ENCODE data around the gene TFAP2E. TPM values are rescaled to one million over a fixed set of nuclear protein-coding genes. Genes with fewer than 3 reads are reported as not detected.

The TFAP2E gene
- total RNA-seq, 1 experiment from 2014 or later: 6.1 TPM

GRCh38 chr1:35557611-35558373, 15.3 kb upstream of the TFAP2E start, which contains the start of gene NCDN (continued):
- TF ChIP-seq YY1 (IDR thresholded peaks at IDR 0.05; ENCODE audit: extremely low read depth, insufficient replicate concordance, low read depth, low read length): peak; percentile 100
- TF ChIP-seq RAD21 (IDR thresholded peaks at IDR 0.05; ENCODE audit: low read depth): no peak
- no peak for TF ChIP-seq SRF (IDR thresholded peaks at IDR 0.05; ENCODE audit: low read depth)
- no peak for TF ChIP-seq ZFX (IDR thresholded peaks at IDR 0.05)
- TF ChIP-seq ZNF274 (IDR thresholded peaks at IDR 0.05; ENCODE audit: low read depth, low read length): no peak

GRCh38 chr1:35558374-35559316, 14.5 kb upstream of the TFAP2E start:
- intact Hi-C loops (cut with micrococcal nuclease): no loop called here
- H4K20me1 ChIP-seq (ENCODE audit: insufficient read depth): no peaks in the 10 kb centered on the region
- H2AFZ ChIP-seq (ENCODE audit: low read depth, low read length, poor library complexity, severe bottlenecking): no peak overlapping the region
- H3K9ac ChIP-seq (ENCODE audit: low read length): peak overlapping the region; percentile 85
- H3K27me3 ChIP-seq (ENCODE audit: insufficient read depth, low read length): no peaks in the 10 kb centered on the region
- ATAC-seq: no peak
- no peak for DNase-seq (ENCODE audit: low read depth, low spot score)
- TF ChIP-seq ZNF274 (IDR thresholded peaks at IDR 0.05; ENCODE audit: low read depth, low read length): no peak
- no peak for TF ChIP-seq SRF (IDR thresholded peaks at IDR 0.05; ENCODE audit: low read depth)
- TF ChIP-seq POLR2A (IDR thresholded peaks at IDR 0.05; ENCODE audit: borderline replicate concordance, extremely low read depth, insufficient read depth, insufficient read length): no peak
- TF ChIP-seq ZBTB33 (IDR thresholded peaks at IDR 0.05; ENCODE audit: extremely low read depth, insufficient replicate concordance, low read length): no peak
- TF ChIP-seq TCF7L2 (IDR thresholded peaks at IDR 0.05; ENCODE audit: borderline replicate concordance, extremely low read depth, insufficient read depth, insufficient read length): no peak
- no peak for TF ChIP-seq CTCF (IDR thresholded peaks at IDR 0.05 in 2 of 3, conservative IDR thresholded peaks at IDR 0.05 in 1 of 3; ENCODE audit: borderline replicate concordance in 1 of 3, insufficient read depth in 1 of 3, low read depth in 2 of 3, low read length in 2 of 3)
- TF ChIP-seq ATF3 (IDR thresholded peaks at IDR 0.05): no peak
- H3K4me3 ChIP-seq (replicated peaks in 1 of 2; ENCODE audit: low read depth in 1 of 2, low read length in 2 of 2): peak overlapping the region; percentile 78 to 89
- H3K36me3 ChIP-seq (ENCODE audit: control insufficient read depth in 1 of 2, insufficient read depth in 2 of 2, low read length in 2 of 2): peaks cover 6 to 9% of the 10 kb centered on the region in 2 experiments
- peak overlapping the region; percentile 84; the same call in 1 of the 2 replicates for H3K27ac ChIP-seq (ENCODE audit: low read depth, low read length)
- peaks cover 8 to 19% of the 10 kb centered on the region in 2 experiments; a peak in 3 of 4 replicates for H3K4me1 ChIP-seq (ENCODE audit: control insufficient read depth in 1 of 2, insufficient read depth in 2 of 2, low read length in 2 of 2)
- H3K4me2 ChIP-seq (ENCODE audit: low read length): peak overlapping the region; percentile 85
- peaks cover 37% of the 10 kb centered on the region for H3K79me2 ChIP-seq (ENCODE audit: insufficient read depth, low read length)
- H3K9me2 ChIP-seq (ENCODE audit: insufficient read depth): no peaks in the 10 kb centered on the region
- ChIA-PET POLR2A (no interaction called here), RAD21 (ENCODE audit: low non-redundant PET in 1 of 2, low total read pairs in 2 of 2, uncharacterized antibody in 2 of 2, unreplicated experiment in 2 of 2) (interaction anchor here in 1 of 2 experiments (0.6 kb wide), 2 partner anchors 120 to 157 kb away, joined by 4 read pairs; no protein-coding TSS in a partner anchor), CTCF (interaction anchor here (1.0 to 1.5 kb wide), 3 partner anchors 108 to 210 kb away, joined by 3 to 4 read pairs (median 4); no protein-coding TSS in a partner anchor)
- H3K9me3 ChIP-seq (ENCODE audit: control insufficient read depth in 1 of 2, insufficient read depth in 1 of 2, low read depth in 1 of 2, low read length in 2 of 2): no peaks in the 10 kb centered on the region
- BruUV-seq (replicated peaks): no TSS peak

Measured in HCT116 (cell line).